GM12801 (cell line): ENCODE measurements around the gene OGG1.

Source experiments
- CTCF ChIP-seq: IDR thresholded peaks from one replicate; pipeline ENCODE4 v1.5.1; 2011; ENCODE audit warnings: control low read depth; ENCODE audit not compliant: insufficient read length; ENCODE audit errors: extremely low read depth

The OGG1 gene

DNA sequence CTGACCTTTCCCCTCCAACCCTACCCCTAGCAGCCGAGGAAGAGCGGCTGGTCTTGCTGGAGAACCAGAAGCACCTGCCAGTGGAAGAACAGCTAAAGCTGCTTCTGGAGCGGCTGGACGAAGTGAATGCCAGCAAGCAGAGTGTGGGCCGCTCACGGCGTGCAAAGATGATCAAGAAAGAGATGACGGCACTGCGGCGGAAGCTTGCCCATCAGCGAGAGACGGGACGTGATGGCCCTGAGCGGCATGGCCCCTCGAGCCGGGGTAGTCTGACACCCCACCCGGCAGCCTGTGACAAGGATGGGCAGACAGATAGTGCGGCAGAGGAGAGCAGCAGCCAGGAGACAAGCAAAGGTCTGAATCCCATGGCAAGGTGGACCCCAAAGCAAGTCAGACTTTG, 6.2 kb upstream of the OGG1 start:
- TF ChIP-seq CTCF = no peak

- TF ChIP-seq CTCF = no peak
Measured at GRCh38 chr3:9744162-9744561, 5.6 kb upstream of the OGG1 start.

GRCh38 chr3:9745521-9745920, 4.2 kb upstream of the OGG1 start:
- no peak for TF ChIP-seq CTCF

DNA sequence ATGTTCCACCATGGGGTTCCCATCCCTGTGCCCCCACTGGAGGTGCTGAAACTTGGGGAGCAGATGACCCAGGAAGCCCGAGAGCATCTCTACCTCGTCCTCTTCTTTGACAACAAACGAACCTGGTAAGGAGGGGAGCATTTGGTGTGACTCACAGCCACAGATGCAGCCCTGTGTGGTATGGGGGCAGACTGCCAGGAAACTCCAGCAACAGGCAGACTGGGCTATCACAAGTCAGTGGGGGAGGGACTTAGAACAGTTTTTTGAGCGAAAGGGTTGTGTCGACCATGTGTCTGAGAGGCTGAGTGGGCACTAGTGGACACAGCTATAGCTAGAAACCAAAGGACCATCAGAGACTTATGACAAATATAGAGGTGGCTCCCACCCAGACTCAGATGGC, 3.4 kb upstream of the OGG1 start:
- TF ChIP-seq CTCF = no peak

- no peak for TF ChIP-seq CTCF
Measured at GRCh38 chr3:9747267-9747666, 2.5 kb upstream of the OGG1 start.

- no peak for TF ChIP-seq CTCF
Measured at GRCh38 chr3:9748031-9748430, 1.7 kb upstream of the OGG1 start.

GRCh38 chr3:9749296-9749644, 482 bp upstream of the OGG1 start:
- TF ChIP-seq CTCF = no peak

GRCh38 chr3:9750556-9751411, 1.0 kb downstream of the OGG1 start:
- TF ChIP-seq CTCF = no peak
